Right hindlimb (tissue), 1 donor: ENCODE data around the gene MEX3D.
"Not testable (repeated sequence)": the region's sequence is repeated elsewhere in the genome, so short reads cannot be mapped to it uniquely, and the experiment has no call there.

Source experiments
- DNase-seq: peaks from one replicate; pipeline ENCODE4 v3.0.0-alpha.2; 2018

Gene MEX3D

GRCh38 chr19:1570836-1571235 is 2.7 kb upstream of the MEX3D start:
- DNase-seq = no peak

- DNase-seq = no peak
These were observed 1.9 kb upstream of the MEX3D start for GRCh38 chr19:1569997-1570396.

- DNase-seq = no peak
These were observed 287 bp downstream of the MEX3D start for GRCh38 chr19:1567848-1568227.

- no peak for DNase-seq
These were observed 843 bp downstream of the MEX3D start for GRCh38 chr19:1567116-1567847.

- DNase-seq = peak; percentile 91
These were observed 1.6 kb downstream of the MEX3D start for GRCh38 chr19:1566392-1567115.

- DNase-seq = no peak
These were observed 4.9 kb downstream of the MEX3D start for GRCh38 chr19:1563251-1563650.

- DNase-seq = no peak
These were observed 6.8 kb downstream of the MEX3D start for GRCh38 chr19:1561236-1561842.

GRCh38 chr19:1560286-1560882 is 7.7 kb downstream of the MEX3D start:
- DNase-seq = no peak

- DNase-seq = no peak
These were observed 9.6 kb downstream of the MEX3D start for GRCh38 chr19:1558552-1558951.

GRCh38 chr19:1556390-1557070 is 11.6 kb downstream of the MEX3D start:
- no peak for DNase-seq

- DNase-seq = no peak
These were observed 12.4 kb downstream of the MEX3D start for GRCh38 chr19:1555487-1556389.

GRCh38 chr19:1554968-1555367 is 13.2 kb downstream of the MEX3D start:
- DNase-seq = no peak

GRCh38 chr19:1553415-1553814 is 14.7 kb downstream of the MEX3D start:
- no peak for DNase-seq

GRCh38 chr19:1551068-1552040 is 16.8 kb downstream of the MEX3D start:
- no peak for DNase-seq

- no peak for DNase-seq
These were observed 18.7 kb downstream of the MEX3D start for GRCh38 chr19:1549332-1549945.

GRCh38 chr19:1540365-1540925 is 27.7 kb downstream of the MEX3D start:
- DNase-seq = peak; percentile 78

- DNase-seq = not testable (repeated sequence)
These were observed 28.4 kb downstream of the MEX3D start for GRCh38 chr19:1539749-1540148.

GRCh38 chr19:1538978-1539377 is 29.1 kb downstream of the MEX3D start:
- no peak for DNase-seq

- not testable (repeated sequence) for DNase-seq
These were observed 32.4 kb downstream of the MEX3D start for GRCh38 chr19:1535699-1536098.

GRCh38 chr19:1534972-1535371 is 33.2 kb downstream of the MEX3D start:
- no peak for DNase-seq
